Measurements from ENCODE around the gene STS. TPM values are rescaled to one million over a fixed set of nuclear protein-coding genes. Genes with fewer than 3 reads are reported as not detected.

The STS gene
- total RNA-seq, 1 donor from 2014 or later: 6.9 TPM

Small RNA genes within 50 kb of the gene (microRNA-seq; reads per million reads assigned to microRNA genes)
- 2.4 reads per million for gene MIR4767

Other genes starting within 250 kb of the STS start
- 75.0 and 75.8 TPM in 2 replicates for gene PUDP, start 441 bp downstream of the STS start, total RNA-seq